NCI-H128 (cell line): Measurements from ENCODE around the gene CNTFR.
A peak's percentile ranks its signal among the peaks of the same experiment; 100 is the strongest.
"Not testable (repeated sequence)": the region's sequence is repeated elsewhere in the genome, so short reads cannot be mapped to it uniquely, and the experiment has no call there.

ENCODE experiments used
- DNase-seq: peaks from one replicate; lab custom pipeline; 2025; ENCODE audit not compliant: unreplicated experiment; lab: John Stamatoyannopoulos, UW

Gene CNTFR

GRCh38 chr9:34555500-34555899, 34.0 kb downstream of the CNTFR start:
- no peak for DNase-seq

- DNase-seq: peak; percentile 33
Observed at GRCh38 chr9:34555002-34555348, 34.5 kb downstream of the CNTFR start.

DNA sequence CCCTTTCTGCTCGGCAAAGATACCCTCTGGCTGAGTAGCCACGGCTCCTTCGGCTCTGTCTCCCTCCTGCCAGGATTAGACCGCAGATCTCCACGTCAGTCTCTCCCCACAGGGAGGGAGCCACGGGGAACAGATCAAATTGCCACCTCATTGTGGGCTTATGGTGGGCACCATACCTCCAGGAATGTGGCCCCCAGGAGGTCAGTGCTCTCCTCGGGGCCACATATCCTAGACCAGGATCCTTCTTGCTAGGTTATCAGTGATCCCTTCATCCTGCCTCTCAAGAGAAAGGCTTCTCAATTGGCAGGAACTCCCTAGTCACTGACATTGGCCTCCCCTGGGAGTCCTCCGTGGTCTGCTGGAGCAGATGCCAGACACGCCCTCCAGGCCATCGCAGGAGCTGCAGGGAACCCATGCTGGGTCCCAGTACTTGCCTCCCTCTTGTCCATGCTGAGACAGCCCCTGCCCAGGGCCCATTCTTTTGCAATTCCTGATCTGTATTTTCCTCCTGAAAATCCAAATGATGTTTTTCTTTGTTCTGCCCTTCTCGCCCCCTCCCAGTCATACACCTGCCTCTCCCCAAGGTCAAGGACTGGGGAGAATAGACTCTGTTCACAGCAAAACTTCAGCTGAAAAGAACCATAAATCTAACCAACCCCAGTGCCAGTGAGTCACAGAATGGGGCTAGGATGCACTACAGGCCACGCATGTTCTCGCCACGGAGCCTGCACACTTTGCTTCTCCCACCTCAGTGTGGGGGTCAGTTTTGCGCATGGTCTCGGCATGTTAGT, 35.1 kb downstream of the CNTFR start:
- DNase-seq: peak; percentile 18

DNA sequence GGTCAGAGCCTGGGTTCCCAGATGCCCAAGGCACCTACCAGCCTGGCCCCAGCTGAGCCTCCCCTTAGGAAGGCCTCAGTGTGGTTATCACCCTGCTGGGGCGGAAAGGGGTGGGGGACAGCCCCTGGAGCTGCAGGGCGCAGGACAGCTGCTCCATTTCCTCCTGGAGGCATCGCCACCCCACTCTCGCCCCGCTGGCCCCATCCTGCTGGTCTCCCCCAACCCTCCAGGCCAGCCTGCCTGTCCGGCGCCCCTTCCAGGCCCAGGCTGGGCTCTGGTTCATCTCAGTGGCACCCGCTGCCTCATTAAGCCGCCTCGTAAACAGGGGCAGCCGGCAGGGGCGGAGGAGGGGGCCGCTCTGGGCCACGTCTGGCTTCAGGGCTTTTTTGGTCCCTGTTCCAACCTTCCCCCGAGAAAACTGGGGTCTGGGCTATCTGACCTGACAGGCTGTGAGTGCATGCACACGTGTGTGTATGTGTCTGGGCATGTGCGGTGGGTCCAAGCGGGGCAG, 36.0 kb downstream of the CNTFR start:
- no peak for DNase-seq

- DNase-seq: no peak
Observed at GRCh38 chr9:34552986-34553385, 36.5 kb downstream of the CNTFR start.

DNA sequence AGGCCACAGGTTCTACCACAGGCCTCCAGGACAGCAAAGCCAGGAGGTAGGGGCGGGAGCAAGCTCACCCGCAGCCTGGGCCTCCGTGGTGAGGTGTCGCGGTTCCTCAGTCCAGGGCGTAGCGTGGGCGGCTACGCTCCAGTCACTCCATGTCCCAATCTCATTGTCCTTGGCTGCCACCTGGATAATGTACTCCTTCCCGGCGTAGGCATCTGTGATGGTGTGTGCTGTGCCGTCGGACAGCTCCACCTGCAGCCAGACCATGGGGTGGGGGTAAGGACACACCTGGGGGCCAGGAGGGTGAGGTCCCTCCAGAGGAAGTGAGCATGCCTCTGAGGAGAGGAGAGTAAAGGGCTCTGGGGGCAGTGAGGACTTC, 36.9 kb downstream of the CNTFR start:
- DNase-seq: no peak

DNA sequence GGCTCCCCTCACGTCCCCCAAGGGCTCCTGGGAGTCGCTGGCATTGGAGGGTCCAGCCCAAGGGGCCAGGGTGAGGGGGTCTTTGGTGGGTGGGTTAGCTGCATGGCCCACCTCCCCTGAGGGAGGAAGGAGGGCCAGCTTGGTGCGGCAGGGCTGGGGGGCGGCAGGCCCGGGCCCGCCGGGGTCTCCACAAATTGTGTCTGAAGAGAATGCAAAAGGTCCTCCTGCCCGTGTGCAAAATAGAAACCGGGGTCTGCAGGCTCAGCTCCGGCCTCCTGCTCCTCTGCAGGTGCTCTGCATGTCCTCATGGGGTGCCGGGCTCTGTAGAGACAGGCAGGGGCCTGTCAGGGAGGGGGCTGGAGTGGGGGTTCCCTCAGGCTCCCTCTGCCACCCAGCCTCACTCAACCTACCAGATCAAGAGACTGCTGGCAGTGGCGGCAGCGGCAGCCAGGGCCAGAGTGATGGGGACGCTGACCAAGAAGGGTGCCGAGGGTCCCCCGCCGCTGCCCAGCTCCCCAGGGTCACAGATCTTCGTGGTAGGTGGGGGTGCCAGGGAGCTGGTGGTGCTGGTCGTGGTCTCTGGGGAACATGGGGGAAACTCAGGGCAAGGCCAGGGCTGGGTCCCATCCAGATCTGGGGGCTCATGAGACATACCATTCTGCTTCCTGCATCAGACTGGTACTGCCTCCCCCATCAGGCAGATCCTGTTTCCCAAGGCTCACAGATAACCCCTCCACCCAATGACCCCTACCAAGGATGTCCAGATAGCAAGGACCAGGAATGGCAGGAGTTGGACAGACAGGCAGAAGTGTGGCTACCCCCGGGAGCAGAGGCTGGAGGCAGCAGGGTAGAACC, 37.5 kb downstream of the CNTFR start:
- DNase-seq: no peak

GRCh38 chr9:34550681-34551270, 38.7 kb downstream of the CNTFR start:
- no peak for DNase-seq

- DNase-seq: no peak
Observed at GRCh38 chr9:34550016-34550680, 39.4 kb downstream of the CNTFR start.

DNA sequence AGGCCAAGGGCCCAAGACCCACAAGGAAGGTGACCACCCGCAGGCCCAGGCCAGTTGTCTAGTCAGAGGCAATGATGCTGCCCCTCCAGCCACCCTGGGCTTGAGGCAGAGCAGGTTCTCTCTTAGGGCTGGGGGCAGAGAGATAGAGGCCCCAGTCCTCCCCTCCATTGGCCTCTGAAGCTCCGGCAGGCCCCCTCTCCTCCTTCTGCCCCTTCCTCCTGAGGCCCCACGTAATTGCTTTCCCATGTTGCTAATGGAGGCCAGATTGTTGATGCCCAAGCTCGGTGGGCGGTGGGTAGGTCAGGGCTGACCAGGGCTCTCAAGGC, 40.2 kb downstream of the CNTFR start:
- no peak for DNase-seq

DNA sequence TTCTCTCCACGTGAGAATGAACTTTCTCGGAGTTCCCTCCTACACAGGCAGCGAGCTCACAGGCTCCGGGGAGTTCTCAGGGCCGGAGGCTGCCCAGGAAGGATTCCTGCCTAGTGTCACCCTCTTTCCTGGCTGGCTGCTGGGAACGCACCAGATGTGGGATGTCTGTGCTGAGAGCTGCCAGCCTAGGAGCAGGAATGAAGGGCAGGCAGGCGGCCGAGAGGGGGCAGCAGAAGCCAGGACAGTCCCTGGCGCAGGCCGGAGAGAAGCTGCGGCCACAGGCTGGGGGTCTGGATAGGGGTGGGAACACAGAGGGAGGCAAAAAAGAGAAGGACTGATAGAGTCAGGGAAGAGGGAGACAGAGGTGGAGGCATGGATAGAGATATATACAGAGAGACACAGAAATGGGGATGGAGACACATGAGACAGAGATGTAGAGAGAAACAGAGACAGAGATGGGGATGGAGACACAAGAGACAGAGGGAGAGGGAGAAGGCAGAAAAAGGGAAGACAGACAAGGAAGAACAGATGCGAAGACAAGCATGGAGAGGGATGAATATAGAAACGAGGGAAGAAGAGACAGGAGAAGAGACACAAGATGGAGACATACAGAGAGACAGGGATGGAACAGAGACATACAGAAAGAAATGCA, 41.4 kb downstream of the CNTFR start:
- DNase-seq: peak; percentile 21

DNA sequence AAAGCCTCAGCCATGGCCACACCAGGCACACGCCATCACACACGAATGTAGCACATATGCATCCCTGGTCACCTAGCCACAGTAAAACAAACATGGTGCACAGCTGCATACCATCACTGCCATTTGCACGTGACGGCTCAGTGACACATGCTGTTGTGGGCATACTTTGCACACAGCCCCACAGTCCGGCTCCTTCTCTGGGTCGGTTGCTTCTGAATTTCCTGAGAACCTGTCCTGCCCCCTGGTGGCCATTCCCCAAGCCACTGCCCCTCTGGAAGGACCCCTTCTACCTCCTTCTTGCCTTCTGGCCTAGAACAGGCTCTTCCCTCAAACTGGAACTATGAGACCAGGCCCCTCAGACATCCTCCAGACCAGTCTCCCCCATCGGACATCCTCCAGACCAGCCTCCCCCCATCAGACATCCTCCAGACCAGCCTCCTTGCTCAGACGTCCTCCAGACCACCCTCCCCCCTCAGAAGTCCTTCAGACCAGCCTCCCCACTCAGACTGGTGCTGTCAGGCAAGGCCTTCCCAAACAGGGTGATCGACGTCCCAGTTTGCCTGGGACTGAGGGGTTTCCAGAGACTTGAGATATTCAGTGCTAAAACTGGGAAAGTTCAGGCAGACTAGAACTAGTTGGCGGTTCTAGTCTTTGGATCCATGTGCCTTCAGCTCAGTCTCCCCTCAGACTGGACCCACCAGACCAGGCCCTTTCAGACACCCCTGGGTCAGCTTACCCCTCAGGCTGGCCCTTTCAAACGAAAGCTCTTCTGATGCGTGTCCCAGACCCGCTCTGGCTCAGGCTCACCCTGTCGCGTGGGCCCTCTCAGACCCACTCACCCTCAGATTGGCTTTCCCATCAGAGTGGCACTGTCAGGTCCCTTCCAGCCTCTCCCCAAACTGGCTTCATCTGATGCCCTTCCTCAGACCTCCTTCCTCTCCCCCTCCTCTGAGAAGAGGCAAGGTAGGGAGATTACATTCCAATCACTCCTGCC, 42.4 kb downstream of the CNTFR start:
- DNase-seq: no peak

DNA sequence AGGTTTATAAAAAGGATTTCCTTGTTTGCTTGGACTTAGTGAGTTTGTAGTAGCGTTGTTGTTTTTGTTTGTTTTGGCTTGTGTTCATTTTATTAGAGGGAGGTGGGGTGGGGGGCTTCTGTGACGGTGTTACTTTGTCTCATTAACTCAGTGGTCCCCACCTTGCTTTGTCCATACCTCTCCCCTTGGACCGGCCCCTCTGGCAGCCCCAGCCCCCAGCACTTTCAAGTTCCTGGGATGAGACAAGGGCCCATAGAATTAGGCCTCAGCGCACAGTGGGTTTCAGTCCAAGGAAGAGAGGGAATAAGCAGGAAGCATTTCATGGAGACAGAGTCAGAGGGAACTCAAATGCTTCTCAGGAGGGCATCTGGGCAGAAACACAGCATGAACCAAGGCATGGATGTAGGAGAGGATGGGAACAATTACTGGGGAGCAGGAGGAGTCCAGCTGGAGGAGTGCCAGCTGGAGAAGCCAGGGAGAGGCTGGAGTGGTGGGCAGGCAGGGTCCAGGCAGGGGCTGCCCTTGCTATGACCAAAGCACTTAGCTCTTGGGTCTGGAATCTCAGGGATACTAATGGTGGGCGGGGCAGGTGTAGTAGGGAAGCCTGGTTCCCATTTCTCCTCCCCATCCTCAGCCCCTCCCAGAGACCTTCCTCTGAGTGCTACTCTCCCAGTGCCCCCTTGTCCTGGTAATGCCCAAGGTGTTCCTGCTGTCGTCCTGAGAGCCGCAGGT, 43.3 kb downstream of the CNTFR start:
- no peak for DNase-seq

DNA sequence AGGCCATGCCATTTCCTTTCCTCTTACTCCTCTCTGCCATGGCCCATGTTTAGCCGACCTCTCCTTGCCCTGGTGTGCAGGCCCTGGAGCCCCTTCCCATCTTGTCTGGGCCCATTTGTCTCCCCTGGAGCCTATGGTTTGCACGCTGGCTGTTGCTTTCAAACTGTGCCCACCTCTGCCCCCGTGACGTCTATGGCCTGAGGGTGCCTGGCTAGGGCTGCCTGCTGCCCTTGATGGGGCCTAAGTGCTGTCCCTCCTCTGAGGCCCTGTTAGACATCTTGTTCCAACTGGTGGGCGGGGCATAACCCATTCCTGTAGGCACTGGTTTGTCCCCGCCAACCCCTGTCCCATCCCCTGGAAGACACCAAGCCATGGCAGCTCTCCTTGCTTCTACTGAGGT, 44.0 kb downstream of the CNTFR start:
- no peak for DNase-seq

DNA sequence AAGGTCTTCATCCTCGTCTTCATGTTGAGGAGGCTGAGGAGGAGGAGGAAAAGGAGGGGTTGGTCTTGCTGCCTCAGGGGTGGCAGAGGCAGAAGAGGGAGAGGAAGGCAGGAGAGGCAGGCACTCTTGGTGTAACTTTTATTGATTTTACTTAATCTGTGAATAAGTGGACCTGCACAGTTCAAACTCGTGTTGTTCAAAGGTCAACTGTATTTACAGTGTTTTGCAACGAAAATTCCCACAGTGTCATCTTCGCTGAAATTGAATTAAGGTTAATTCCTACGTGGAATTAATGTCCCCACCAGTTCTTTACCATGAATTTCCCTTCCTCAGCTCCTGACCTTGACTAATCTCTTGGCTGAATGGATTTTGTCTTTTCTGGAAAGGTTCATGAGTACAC, 45.5 kb downstream of the CNTFR start:
- no peak for DNase-seq

GRCh38 chr9:34541540-34541939, 48.0 kb downstream of the CNTFR start:
- DNase-seq: no peak

DNA sequence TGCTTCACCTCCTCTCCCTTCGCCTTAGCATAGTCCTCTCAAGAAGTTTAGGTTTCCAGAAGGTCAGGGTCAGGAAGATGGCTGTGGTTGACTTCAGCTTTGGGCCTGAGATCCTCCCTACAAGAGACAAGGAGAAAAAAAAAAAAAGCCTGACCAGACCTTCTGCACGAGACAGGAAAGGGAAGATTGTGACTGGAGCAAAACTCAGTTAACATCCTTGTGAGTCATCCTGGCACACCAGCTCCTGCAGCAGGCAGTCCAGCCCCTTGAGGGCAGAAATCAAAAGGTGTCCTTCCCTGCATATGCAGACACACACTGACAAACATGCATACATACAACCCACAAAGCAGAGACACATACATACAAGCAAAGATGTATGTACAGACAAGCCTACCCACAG, 48.7 kb downstream of the CNTFR start:
- DNase-seq: no peak

GRCh38 chr9:34536685-34537084, 52.8 kb downstream of the CNTFR start:
- DNase-seq: no peak

- not testable (repeated sequence) for DNase-seq
Observed at GRCh38 chr9:34532041-34532440, 57.5 kb downstream of the CNTFR start.
